Measurements from ENCODE around the gene KCNMB1.

DNA sequence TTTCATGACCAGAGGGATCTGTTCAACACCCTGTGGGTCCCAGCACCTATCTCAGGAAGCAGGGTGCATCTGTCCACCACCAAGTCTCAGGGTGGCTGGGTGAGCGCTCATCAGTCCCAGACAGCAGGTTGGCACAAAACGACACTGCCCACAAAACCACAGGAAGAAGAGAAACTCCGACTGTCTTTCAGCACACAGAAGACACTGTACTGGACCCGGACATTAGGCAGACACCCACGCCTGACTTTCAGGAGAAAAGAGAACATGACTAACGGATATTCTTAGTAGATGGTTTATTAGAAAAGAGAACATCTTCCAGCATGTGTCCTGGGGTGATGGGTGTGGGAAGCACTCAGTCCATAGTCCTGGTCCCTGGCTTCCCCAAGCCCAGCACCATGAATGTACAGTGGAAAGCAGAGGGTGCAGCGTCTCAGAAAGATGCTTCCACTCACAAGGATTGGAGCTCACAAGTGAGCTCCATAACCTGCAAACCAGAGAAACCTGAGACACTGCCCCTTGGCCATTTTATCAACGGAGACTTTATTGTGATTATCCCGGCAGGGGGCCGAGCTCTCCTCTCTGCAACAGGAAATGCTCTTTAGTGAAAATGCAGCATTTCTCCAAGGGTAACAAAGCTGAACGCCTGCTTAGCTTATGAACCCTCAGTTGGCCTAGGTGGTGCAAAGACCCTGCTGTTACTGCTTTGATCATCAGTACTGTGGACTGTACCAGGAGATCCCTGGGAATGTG lies 55.8 kb downstream of the KCNMB1 start:
- TF ChIP-seq SUZ12 (IDR thresholded peaks at IDR 0.05; ENCODE audit: extremely low read depth, insufficient read depth, insufficient read length) (no peak), YY1 (IDR thresholded peaks at IDR 0.05; ENCODE audit: insufficient read depth, insufficient read length) (no peak), ZNF274 (IDR thresholded peaks at IDR 0.05; ENCODE audit: low read depth, low read length) (no peak)

All from NT2/D1 (cell line).